SH-SY5Y (cell line): ENCODE measurements around the gene POLR2C.

Source experiments
- GATA2 ChIP-seq: IDR thresholded peaks from 2 replicates; pipeline ENCODE4 v1.6.1; 2011; ENCODE audit warnings: mild to moderate bottlenecking, low read depth, low read length
- GATA3 ChIP-seq: IDR thresholded peaks from 2 replicates; pipeline ENCODE4 v1.6.1; 2011; ENCODE audit warnings: low read depth, mild to moderate bottlenecking, low read length, moderate library complexity

GRCh38 chr16:57505169-57505568 lies 42.7 kb downstream of the POLR2C start:
- TF ChIP-seq GATA2 (no peak), GATA3 (no peak)
